Stimulated activated CD4-positive, alpha-beta T cell treated with anti-CD3 and anti-CD28 coated beads, Interleukin-12 subunit alpha, Interleukin-12 subunit beta, amount 100 ng/mL, for 24 hours (primary cell): ENCODE measurements around the gene NLRC4.
"Not testable (repeated sequence)": the region's sequence is repeated elsewhere in the genome, so short reads cannot be mapped to it uniquely, and the experiment has no call there.

Experiments used
- DNase-seq, 2 experiments: peaks; one replicate each; pipeline ENCODE4 v3.0.0-alpha.2; 2020; ENCODE audit warnings: low read depth in 2 of 2

The NLRC4 gene

DNA sequence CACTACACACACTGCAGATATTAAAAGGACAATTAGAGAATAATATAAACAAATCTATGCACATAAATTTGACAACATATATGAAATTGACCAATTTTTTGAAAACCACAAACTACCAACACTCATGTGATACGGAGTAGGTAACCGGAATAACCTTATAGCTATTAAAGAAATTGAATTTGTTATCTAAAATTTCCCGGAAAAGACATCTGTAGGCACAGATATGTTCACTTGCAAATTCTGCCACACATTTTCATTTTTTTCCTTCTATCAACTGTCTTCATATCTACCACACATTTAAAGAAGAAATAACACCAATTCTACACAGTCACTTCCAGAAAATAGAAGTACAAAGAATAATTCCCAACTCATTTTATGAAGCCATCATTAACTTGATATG lies 22.4 kb downstream of the NLRC4 start:
- DNase-seq, result no peak

DNA sequence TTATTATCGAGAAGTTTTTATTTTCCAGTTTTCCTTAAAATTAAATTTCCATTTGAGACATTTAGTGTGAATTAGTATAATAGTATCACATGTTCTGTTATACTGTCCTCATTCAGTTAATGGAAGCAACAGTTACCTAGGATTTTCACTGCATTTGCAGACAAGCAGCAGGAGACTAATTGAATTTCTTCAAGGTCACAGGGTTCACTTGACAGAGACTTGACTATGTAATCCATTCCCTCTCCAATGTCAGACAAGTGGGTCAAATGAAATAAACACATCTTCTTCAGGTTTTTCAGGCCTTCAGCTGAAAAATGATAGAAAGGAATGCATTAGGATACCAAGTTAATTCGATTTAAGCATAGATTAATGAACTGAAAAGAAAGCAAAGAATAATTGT lies 26.7 kb downstream of the NLRC4 start:
- DNase-seq, result no peak

DNA sequence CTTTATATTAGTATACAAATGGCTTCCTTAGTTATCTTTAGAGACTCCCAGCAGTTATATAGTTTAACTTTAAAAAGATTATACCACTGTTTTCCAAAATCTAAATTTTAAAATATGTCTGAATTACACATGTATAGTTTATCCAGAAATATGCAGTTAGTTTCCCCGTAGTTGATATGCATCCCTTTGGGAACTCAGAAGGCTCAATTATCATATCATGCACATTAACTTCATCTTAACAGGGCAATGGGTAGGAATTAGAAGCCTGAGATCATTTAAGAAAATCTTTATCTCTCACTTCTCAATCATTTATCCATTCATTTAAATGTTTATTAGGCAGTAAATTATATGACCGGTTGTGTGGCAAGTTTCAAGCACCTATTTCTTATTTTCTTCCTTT lies 27.2 kb downstream of the NLRC4 start:
- no peak for DNase-seq

DNA sequence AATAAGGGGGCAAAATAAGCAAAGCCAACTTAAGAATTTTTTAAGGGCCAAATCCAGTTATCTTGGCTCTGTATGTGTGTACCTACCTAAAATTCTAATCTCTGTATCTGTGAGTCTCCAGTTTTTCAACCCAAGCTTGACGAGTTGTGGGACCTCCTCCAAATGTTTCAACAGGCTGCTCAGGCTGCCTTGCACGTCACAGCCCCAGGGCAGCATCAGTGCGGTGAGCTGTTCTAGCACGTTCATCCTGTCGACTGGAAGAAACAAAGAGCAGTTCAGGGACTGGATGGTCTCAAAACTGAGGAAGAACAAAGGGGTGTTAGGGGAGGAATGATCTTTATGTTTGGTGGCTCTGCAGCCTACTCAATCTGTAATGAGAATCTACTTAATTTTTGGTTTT lies 29.4 kb downstream of the NLRC4 start:
- no peak for DNase-seq

DNA sequence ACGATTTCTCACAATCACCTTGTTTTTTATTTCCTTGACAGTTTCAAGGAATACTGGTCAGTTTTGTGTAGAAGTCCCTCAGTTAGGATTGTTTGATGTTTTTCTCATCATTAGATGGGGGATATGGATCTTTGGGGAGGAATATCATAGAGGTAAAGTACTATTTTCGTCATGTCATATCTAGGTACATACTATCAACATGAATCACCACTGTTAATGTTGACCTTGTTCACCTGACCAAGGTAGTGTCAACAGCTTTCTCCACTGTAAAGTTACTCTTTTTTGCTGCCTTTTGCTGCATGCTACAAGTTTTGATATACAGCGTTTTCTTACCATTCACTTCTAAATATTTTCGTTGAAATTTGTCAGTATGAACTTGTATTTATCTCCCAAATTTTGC lies 32.7 kb downstream of the NLRC4 start:
- DNase-seq, result no peak

DNA sequence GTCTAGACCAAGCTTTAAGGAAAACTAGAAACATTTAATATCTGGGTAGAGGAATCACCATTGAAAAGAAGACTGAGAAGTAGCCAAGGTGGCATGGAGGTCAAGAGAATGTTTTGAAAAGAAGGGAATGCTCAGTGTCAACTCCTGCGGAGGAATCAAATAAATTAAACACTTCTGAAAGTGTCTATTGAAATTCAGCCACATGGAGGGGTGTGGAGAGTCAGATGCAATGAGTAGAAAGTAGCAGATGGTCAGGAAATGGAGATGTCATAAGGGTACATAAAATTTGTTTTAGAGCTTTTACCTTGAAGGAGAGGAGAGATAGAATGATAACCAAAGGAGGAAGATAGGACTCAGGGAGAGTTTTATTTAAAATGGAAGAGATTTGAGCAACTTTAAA lies 35.1 kb downstream of the NLRC4 start:
- no peak for DNase-seq

DNA sequence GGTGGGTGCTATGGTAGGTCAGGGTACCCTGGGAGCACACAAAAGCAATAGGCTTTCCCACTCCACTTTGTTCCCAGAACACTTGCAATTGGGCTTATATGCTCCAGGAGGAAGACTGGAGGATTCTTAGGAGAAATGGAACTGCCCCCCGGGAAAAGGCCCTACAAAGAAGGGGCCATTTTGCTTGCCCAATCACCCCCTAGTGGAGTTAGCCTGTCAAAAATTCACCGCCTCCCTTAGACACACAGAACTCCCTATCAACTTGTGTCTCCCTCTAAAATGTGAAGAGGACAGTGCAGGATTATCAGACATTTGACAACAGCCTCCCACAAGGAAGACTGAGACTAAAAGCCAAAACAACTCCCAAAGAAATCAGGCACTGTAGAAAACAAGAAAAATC lies 36.5 kb downstream of the NLRC4 start:
- DNase-seq, result no peak

DNA sequence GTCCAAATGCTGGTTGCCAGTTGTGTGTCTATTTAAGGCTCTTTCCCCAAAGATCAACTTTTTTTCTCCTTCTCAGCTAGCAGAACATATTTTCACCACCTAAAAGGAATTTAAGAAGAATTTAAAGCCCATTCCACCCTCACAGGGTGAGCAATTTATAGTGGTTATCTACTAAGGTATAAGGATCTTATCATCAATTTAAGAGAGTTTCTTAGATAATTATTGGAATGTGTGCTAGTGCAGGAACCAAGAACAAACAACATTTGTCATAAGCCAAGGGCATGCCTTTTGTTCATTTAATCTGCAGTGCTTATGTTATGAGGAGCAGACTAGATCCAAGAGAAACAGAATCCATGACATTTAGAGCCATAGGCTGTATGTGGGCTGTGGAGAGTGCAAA lies 37.2 kb downstream of the NLRC4 start:
- no peak for DNase-seq

DNA sequence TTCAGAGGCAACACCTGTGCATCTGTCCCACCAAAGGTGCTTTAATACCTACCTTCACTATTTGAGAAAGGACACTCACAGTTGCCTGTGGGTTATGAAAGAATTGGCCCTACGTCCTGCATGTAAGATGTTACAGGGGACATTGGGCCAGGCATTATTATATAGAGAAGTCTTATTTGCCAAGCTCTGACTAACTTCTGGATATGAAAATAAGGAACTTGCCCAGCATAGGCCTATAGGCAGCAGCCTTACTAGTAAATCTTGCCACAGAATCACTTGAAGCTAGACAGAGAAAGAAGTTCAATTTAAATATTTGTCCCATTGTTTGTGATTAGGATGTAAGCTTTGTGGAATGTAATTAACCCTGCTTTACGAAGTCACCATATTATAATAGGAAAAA lies 41.7 kb downstream of the NLRC4 start:
- no peak for DNase-seq

DNA sequence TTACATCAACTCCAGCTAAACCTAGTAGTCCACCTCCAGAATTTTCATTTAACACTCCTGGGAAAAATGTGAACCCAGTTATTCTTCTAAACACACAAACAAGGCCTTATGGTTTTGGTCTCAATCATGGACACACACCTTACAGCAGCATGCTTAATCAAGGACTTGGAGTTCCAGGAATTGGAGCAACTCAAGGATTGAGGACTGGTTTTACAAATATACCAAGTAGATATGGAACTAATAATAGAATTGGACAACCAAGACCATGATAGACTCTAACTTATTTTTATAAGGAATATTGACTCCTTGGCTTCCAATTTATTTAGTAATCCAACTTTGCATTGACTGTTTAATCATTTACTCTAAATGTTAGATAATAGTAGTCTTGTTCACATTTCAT lies 44.2 kb downstream of the NLRC4 start:
- DNase-seq, result no peak

DNA sequence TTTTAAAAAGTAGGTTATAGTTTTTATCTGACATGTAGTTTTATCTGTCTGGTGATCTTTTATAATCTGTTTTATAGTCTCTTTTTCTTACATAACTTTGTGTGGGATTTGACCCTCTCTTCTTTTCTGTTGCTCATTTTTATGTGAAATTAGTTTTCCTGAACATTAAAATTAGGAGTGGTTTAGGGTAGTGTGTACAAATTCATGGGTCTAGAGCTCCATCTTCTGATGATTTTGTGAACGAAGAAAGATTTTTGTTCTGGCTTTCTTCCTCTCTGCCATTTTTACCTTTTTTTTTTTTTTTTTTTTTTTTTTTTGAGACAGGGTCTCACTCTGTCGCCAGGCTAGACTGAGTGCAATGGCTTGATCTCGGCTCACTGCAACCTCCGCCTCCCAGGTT lies 52.4 kb downstream of the NLRC4 start:
- DNase-seq, result no peak

DNA sequence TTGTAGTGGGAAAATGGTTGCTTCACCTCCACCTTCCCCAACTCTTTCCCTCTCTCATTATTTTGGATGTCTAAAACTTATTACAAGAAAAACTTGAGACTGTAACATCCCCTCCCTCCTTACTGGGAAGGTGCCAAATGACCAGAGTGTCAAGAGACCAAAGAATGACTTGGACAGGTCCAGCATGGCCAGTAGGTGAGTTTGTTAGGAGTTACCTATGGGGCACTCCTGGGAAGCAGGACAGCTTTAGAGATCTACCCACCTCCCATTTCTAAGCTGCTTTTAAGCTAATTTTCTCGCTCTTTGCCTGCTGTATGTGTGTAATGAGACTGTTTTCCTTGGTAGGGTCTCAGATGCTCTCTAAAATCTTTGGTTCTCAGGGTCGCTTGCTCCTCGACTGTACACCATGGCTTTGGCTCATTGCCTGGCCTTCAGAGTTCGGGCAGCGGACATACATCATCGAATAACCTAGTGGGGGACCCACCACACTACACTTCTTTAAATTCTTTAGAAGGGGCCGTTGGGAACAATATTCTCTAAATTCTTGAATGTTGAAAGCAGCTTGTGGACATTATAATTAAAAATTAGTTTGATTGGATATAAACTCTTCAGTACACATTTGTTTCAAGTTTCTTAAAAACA lies 53.8 kb downstream of the NLRC4 start:
- DNase-seq, result no peak

DNA sequence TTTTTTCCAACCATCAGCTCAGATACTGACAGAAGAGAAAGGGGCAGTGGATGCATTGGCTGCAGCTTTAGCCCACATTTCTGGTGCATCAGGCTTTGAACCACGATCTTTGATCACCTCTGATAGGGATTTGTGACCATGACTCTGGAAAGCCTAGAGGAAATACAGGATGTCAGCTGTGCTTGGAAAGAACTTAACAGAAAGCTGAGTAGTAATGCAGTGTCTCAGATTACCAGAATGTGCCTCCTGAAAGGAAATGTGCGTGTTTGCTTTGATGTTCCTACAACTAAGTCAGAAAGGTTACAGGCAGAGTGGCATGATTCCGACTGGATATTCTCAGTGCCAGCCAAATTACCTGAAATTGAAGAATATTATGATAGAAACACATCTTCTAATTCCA lies 61.3 kb downstream of the NLRC4 start:
- DNase-seq, result not testable (repeated sequence)

DNA sequence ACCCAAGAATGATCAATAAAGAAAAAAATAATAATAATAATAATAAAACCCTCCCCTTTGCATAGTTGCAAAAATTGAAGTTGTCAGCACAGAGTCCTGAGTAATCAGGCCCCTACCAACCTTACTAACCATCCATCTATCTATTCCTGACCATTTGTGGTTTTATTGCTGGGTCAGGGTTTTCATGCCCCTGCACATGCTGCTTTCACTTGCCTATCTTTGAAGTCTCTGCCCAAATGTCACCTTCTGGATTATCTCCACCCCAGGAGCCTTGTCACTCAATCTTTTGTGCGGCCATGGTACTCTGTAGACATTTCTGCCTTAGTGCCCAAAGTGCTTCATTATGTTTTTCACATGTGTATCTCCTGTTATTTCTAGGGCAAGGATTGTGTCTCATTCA lies 63.9 kb downstream of the NLRC4 start:
- no peak for DNase-seq

DNA sequence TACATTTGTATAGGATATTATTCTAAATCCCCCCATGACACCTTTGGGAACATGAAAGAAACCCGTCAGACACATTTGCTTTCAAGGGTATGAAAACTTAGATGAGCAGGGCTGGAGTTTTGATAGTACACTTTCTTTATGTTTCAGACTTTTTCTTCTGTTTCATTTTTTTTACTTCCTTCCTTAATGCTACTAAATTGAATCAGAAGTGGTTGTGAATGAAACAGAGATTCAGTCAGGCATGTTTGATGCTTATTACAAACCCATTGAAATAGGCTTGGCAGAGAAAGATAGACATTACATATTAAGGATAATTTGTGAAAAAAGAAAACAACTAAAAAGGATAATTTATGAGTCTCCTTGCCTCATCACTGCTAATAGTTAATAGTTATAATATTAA lies 72.3 kb downstream of the NLRC4 start:
- no peak for DNase-seq

DNA sequence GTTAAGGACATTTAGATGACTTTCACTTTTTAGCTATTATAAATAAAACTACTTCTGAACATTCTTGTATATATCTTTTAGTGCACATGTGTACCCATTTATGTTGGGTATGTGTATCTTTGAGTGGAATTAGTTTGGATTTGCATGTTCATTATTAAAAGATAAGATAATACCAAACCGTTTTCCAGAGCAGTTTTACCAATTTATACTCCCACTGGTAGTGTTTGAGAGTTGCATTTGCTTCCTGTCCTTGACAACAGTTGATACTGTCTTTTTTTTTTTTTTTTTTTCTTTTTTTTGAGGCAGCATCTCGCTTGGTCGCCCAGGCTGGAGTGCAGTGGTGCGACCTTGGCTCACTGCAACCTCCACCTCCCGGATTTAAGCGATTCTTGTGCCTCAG lies 75.7 kb downstream of the NLRC4 start:
- DNase-seq, result no peak

DNA sequence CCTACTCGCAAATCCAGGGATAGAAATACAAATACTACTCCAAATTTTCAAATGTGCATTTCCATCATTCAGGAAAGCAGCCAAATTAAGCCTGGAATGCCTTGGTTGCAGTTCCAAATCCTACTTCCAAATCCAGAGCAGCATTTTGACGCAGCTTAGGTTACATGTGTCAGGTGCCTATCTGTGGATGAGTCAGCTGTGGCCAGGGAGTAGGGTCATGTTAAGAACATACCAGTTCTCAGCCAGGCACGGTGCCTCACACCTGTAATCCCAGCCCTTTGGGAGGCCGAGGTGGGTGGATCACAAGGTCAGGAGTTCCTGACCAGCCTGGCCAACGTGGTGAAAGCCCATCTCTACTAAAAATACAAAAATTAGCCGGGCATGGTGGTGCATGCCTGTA lies 82.0 kb downstream of the NLRC4 start:
- DNase-seq, result no peak
